T-cell (primary cell): ENCODE measurements around the gene TACR1. TPM values are rescaled to one million over a fixed set of nuclear protein-coding genes. Genes with fewer than 3 reads are reported as not detected.

ENCODE experiments used
- ATAC-seq, 4 experiments: fragments of 200-7000 bp in 3 of 4; fragments of 150-1000 bp in 1 of 4; cut with Tn5 transposase; replicated peaks in 1 of 4; 1 replicate in 3 of 4; 2 replicates in 1 of 4; pipeline ENCODE4 v1.10.0; 2021; ENCODE audit warnings: moderate library complexity in 3 of 4, mild to moderate bottlenecking in 2 of 4, moderate number of reproducible peaks in 1 of 4
- CTCF ChIA-PET, 2 donors: fragments of 300-600 bp; sonication (Branson Sonifier 250); formaldehyde crosslinking; loops; one replicate each; lab custom pipeline; 2022; ENCODE audit warnings: antibody characterized with exemption in 2 of 2; lab: Charles Lee
- POLR2A ChIA-PET, 2 donors: fragments of 300-600 bp; sonication (Branson Sonifier 250); formaldehyde crosslinking; loops; one replicate each; lab custom pipeline; 2022; ENCODE audit warnings: antibody characterized with exemption in 2 of 2; lab: Charles Lee
- DNase-seq, 35 experiments: peaks; one replicate each; pipeline versions ENCODE4 v3.0.0 to v3.0.0-alpha.2; 2013 to 2023
- H3K27ac ChIP-seq: one replicate; pipeline ENCODE4 v1.5.1; 2013; ENCODE audit warnings: low read length
- H3K27me3 ChIP-seq, 2 experiments: replicated peaks in 1 of 2; 1 replicate in 1 of 2; 2 replicates in 1 of 2; pipeline versions ENCODE4 v1.6.1 to v1.7.0; 2013; ENCODE audit warnings: low read length in 1 of 2, mixed read lengths in 1 of 2; ENCODE audit not compliant: control insufficient read depth in 2 of 2, insufficient read depth in 2 of 2; ENCODE audit errors: extremely low read depth in 1 of 2
- H3K36me3 ChIP-seq, 2 donors: 1 replicate in 1 of 2; 2 replicates in 1 of 2; pipeline versions ENCODE4 v1.6.1 to v1.7.0; 2013; ENCODE audit warnings: low read length in 1 of 2; ENCODE audit not compliant: control insufficient read depth in 2 of 2, insufficient read depth in 1 of 2; ENCODE audit errors: extremely low read depth in 1 of 2
- H3K4me1 ChIP-seq, 2 experiments: 1 replicate in 1 of 2; 2 replicates in 1 of 2; pipeline versions ENCODE4 v1.6.1 to v1.7.0; 2013; ENCODE audit warnings: low read length in 2 of 2, mixed read lengths in 1 of 2; ENCODE audit not compliant: insufficient read depth in 2 of 2, control insufficient read depth in 1 of 2; ENCODE audit errors: extremely low read depth in 1 of 2
- H3K4me3 ChIP-seq, 2 donors: 1 replicate in 1 of 2; 2 replicates in 1 of 2; pipeline versions ENCODE4 v1.5.1 to v1.7.0; 2013; ENCODE audit warnings: mild to moderate bottlenecking in 2 of 2, low read length in 1 of 2, moderate library complexity in 1 of 2; ENCODE audit not compliant: control insufficient read depth in 1 of 2; ENCODE audit errors: extremely low read depth in 1 of 2
- H3K9me3 ChIP-seq: 2 replicates; pipeline ENCODE4 v1.7.0; 2013
- H3K27ac Mint-ChIP-seq, 2 donors: one replicate each; pipeline ENCODE4 v1.8.0; 2020 to 2021; ENCODE audit warnings: mild to moderate bottlenecking in 2 of 2, mixed read lengths in 2 of 2
- H3K27me3 Mint-ChIP-seq, 2 donors: one replicate each; pipeline ENCODE4 v1.8.0; 2021 to 2022; ENCODE audit warnings: mixed read lengths in 2 of 2
- H3K36me3 Mint-ChIP-seq: one replicate; pipeline ENCODE4 v1.8.0; 2021; ENCODE audit warnings: mixed read lengths
- H3K4me1 Mint-ChIP-seq, 3 donors: one replicate each; pipeline ENCODE4 v1.8.0; 2020 to 2022; ENCODE audit warnings: mixed read lengths in 3 of 3, mild to moderate bottlenecking in 1 of 3
- H3K4me3 Mint-ChIP-seq, 3 donors: one replicate each; pipeline ENCODE4 v1.8.0; 2020 to 2022; ENCODE audit warnings: mild to moderate bottlenecking in 3 of 3, mixed read lengths in 3 of 3, moderate library complexity in 3 of 3
- H3K9me3 Mint-ChIP-seq, 3 donors: one replicate each; pipeline ENCODE4 v1.8.0; 2020 to 2022; ENCODE audit warnings: mixed read lengths in 3 of 3
- WGBS: methylation state at CpG from one replicate; pipeline ENCODE4 v1.1.5; 2013; ENCODE audit warnings: missing lambda C conversion rate; ENCODE audit not compliant: insufficient coverage; 5-methylcytosine and 5-hydroxymethylcytosine counted together
- total RNA-seq, 35 experiments: library from RNA in 6 of 35; stranded (reverse) in 6 of 35; fragments of 120-200 nt in 1 of 35; gene quantifications; one replicate each; pipeline versions ENCODE4 v1.2.1 to v1.2.4 and lab custom pipeline; 2013 to 2026

The TACR1 gene
- total RNA-seq, 5 donors from 2014 or later (not counting 1 experiment from before 2014, with no cell fraction given): not detected

DNA sequence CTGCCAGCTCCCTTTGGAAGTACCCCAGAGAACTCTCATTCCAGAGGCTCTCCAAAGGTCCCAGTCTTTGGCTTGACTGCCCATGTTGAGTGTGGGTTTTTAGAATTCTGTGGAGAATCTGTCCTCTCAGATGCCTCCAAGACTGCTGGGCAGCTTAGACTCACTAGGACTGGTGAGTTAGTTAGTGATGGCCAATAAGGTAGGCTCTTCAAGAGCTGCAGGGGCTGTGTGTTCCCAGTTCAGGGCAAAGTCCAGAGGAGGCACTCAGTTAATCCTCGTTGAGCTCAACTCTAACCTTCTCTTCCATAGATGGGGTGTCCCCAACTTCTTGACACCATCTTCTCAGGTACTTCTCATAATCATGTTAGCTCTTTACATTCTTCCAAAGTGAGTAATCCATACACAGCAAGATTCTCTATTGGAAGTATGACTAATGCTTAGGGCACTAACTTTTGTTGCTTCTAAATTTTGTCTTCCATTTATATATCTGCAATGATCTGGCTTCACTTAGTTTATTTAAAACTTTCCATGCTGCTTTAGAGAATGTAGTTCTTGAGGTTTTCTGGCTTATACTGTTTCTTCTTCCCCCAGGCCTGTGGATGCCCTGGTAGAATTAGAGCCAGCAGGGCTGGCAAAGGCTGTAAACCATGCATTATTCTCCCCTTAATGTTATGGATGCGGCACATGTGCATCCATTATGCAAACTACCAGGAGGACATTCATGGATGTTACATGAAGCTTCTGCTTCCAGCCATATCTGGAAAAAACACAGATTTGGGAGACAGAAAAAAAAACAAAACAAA, 151.9 kb downstream of the TACR1 start:
- no peaks in the 10 kb centered on the region for H3K9me3 ChIP-seq
- no peak for DNase-seq
- no peaks in the 10 kb centered on the region for H3K27me3 ChIP-seq
- Mint-ChIP-seq H3K36me3 (peaks cover 27% of the 10 kb centered on the region), H3K27me3 (no peaks in the 10 kb centered on the region), H3K4me3 (no peak overlapping the region), H3K4me1 (no peaks in the 10 kb centered on the region), H3K9me3 (no peaks in the 10 kb centered on the region), H3K27ac (no peak overlapping the region)
- H3K27ac ChIP-seq: no peak overlapping the region
- H3K36me3 ChIP-seq: no peaks in the 10 kb centered on the region
- no peaks in the 10 kb centered on the region for H3K4me1 ChIP-seq
- H3K4me3 ChIP-seq: no peak overlapping the region
- POLR2A ChIA-PET: interaction anchor here in 1 of 2 donors (0.5 kb wide), 1 partner anchor 307 kb away, joined by 3 read pairs; no protein-coding TSS in a partner anchor
- WGBS: 93% methylated on average over 2 of the region's 2 CpGs
- CTCF ChIA-PET: no interaction called here
- ATAC-seq: no peak

DNA sequence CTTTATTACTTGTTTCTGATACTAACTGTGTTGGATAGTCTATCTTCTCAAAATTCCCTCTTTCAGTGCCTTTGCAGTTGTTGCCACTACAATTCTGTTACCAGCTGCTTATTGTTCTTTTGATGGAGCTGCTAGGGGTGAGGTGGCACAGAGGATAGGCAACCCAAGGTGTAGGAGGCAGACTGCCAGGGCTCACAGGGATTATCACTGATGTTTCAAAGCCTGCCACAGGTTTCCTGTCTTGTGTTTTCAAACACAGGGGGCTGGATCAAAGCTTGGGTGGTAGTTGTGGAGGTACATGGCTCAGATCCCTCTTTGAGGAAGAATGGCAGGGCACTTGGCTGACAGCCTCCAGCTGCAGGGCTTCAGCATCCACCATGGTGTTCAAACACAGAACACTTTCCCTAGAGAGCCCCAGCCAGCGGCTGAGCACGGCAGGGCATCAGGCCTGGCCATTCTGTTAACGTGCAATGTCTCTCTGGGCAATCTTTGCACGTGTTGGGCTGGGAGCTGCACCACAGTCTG, 153.7 kb downstream of the TACR1 start:
- CTCF ChIA-PET: no interaction called here
- WGBS: 48% methylated on average over 4 of the region's 4 CpGs

DNA sequence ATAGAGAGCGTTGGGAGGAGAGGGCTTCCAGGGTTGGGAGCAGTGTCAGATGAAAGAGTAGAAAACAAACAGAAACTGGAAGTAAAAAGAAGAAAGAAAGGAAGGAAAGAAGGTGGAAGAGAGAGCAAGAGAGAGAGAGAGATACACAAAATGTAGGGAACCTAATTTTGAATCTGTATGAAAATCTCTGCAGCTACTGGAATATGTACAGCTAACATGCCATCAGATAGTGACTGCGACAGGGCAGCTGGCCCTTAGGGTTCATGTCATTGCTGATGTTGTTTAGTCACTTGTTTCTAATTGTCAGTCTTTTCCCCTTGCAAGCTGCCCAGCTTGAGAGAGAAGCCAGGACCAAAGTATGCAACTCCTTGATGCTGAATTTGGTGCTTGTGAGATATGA, 155.0 kb downstream of the TACR1 start:
- no peaks in the 10 kb centered on the region for H3K36me3 ChIP-seq
- ChIA-PET POLR2A (no interaction called here), CTCF (interaction anchor here in 1 of 2 donors (0.6 kb wide), 1 partner anchor 112 kb away, joined by 5 read pairs; no protein-coding TSS in a partner anchor)
- Mint-ChIP-seq H3K36me3 (peaks cover 12% of the 10 kb centered on the region), H3K27ac (no peak overlapping the region), H3K9me3 (no peaks in the 10 kb centered on the region), H3K27me3 (no peaks in the 10 kb centered on the region), H3K4me1 (no peaks in the 10 kb centered on the region), H3K4me3 (no peak overlapping the region)
- H3K27ac ChIP-seq: no peak overlapping the region
- H3K27me3 ChIP-seq: no peaks in the 10 kb centered on the region
- WGBS: 100% methylated on average over 2 of the region's 2 CpGs
- H3K4me3 ChIP-seq: no peak overlapping the region
- H3K4me1 ChIP-seq: no peaks in the 10 kb centered on the region
- no peaks in the 10 kb centered on the region for H3K9me3 ChIP-seq
- ATAC-seq: no peak
- DNase-seq: no peak

More for the DNA sequence above, 153.7 kb downstream of the TACR1 start:
- Mint-ChIP-seq H3K9me3 (no peaks in the 10 kb centered on the region), H3K27ac (no peak overlapping the region), H3K4me3 (no peak overlapping the region), H3K36me3 (peaks cover 14% of the 10 kb centered on the region), H3K4me1 (no peaks in the 10 kb centered on the region), H3K27me3 (no peaks in the 10 kb centered on the region)
- Histone ChIP-seq H3K9me3 (no peaks in the 10 kb centered on the region), H3K4me1 (no peaks in the 10 kb centered on the region), H3K27ac (no peak overlapping the region), H3K36me3 (no peaks in the 10 kb centered on the region), H3K27me3 (no peaks in the 10 kb centered on the region), H3K4me3 (no peak overlapping the region)
- DNase-seq (no peak), ATAC-seq (no peak)
- POLR2A ChIA-PET: no interaction called here

DNA sequence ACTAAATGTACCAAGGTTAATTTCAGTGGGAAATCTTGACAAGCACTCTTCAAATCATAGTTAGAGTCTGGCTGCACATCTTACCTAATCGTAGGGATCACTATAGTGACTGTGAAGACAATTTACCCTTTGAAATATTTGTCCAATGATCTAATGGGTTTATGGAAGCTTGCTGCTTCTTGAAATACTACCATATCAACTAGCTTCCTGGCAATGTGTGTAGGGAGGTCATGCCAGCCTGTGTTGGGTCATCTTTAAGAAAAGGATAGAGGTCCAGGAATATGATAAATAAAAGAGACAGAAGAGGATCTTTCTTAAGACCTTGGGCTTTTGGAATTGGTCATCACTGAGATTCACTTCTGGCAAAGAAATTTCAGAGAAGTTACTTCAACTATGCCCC, 156.5 kb downstream of the TACR1 start:
- Mint-ChIP-seq H3K4me1 (no peaks in the 10 kb centered on the region), H3K27ac (no peak overlapping the region), H3K9me3 (no peaks in the 10 kb centered on the region), H3K4me3 (no peak overlapping the region), H3K27me3 (no peaks in the 10 kb centered on the region), H3K36me3 (peaks cover 12% of the 10 kb centered on the region)
- H3K27me3 ChIP-seq: no peaks in the 10 kb centered on the region
- H3K4me1 ChIP-seq: no peaks in the 10 kb centered on the region
- no peak overlapping the region for H3K4me3 ChIP-seq
- H3K9me3 ChIP-seq: no peaks in the 10 kb centered on the region
- no peak for ATAC-seq
- no CpG with 5 or more reads among the region's 1 CpG for WGBS
- ChIA-PET POLR2A (no interaction called here), CTCF (no interaction called here)
- no peak overlapping the region for H3K27ac ChIP-seq
- H3K36me3 ChIP-seq: no peaks in the 10 kb centered on the region
- DNase-seq: no peak

DNA sequence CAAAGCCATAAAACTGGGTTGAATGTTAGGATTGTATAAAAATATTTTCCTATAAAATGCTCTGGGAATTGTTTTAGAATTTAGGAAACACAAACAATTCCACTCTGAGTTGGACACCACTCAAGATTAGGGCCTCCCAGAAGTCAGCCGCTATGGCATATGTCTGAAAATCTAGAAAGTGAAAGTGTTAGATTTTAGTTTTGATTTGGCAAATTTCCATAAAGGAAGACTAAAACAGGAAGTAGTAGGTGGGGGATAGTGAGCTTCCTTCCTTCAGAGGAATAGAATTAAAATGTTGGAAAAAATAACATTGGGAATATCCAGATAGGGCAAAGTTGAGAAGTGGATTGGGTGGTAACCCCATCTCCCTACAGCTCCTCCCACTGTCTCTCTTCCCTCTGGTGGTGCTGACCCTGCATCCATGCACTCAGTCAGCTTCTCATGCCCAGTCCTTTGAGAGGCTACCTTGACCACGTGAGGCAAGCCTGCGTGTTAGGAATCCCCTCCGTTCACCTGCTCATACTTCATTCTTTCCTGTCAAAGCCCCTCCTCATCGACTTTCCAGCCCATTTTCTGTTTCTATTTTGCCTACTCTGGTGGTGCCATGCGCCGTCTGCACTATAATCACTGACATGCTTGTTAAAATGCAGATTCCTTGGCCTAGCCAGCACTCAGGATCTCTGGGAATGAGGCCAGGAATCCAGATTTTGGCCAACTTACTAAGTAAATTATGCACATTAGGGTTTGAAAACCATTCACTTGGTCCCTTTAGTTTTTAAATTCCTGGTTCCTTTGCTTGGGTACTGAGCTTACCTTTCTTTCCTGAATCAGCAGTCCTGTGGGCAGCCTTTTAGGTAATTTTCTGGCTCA, 157.4 kb downstream of the TACR1 start:
- H3K27me3 Mint-ChIP-seq: no peaks in the 10 kb centered on the region
- peaks cover 12% of the 10 kb centered on the region for H3K36me3 Mint-ChIP-seq
- Histone ChIP-seq H3K9me3 (no peaks in the 10 kb centered on the region), H3K27me3 (no peaks in the 10 kb centered on the region), H3K4me1 (no peaks in the 10 kb centered on the region), H3K36me3 (no peaks in the 10 kb centered on the region), H3K4me3 (no peak overlapping the region), H3K27ac (no peak overlapping the region)
- no peak overlapping the region for H3K27ac Mint-ChIP-seq
- H3K4me1 Mint-ChIP-seq: no peaks in the 10 kb centered on the region
- DNase-seq (no peak), ATAC-seq (no peak)
- H3K4me3 Mint-ChIP-seq: no peak overlapping the region
- ChIA-PET POLR2A (no interaction called here), CTCF (no interaction called here)
- WGBS: 86% methylated on average over 4 of the region's 7 CpGs
- H3K9me3 Mint-ChIP-seq: no peaks in the 10 kb centered on the region

DNA sequence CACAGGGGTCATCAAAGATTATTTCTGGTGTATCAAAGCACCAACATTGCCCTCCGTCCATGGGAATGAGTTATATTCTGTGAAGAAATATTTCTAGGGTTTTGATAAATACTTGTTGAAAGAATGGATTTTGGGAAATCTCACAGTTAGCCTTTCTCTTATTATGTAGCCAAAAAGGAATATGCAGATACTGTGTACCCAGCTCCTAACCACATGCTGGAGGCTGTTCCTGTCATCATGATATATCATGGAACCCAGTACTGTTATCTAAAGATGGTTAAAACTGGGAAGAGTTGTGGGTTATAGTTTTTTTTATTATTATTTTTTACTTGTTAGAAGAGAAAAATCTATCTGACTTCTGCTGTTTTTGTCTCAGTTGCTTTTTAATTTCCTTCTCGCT, 158.1 kb downstream of the TACR1 start:
- no peaks in the 10 kb centered on the region for H3K27me3 ChIP-seq
- no peak overlapping the region for H3K27ac ChIP-seq
- no peaks in the 10 kb centered on the region for H3K9me3 ChIP-seq
- no peak overlapping the region for H3K27ac Mint-ChIP-seq
- no peaks in the 10 kb centered on the region for H3K4me1 Mint-ChIP-seq
- no peak for ATAC-seq
- H3K4me3 Mint-ChIP-seq: no peak overlapping the region
- no peaks in the 10 kb centered on the region for H3K27me3 Mint-ChIP-seq
- POLR2A ChIA-PET: no interaction called here
- H3K36me3 ChIP-seq: no peaks in the 10 kb centered on the region
- DNase-seq: no peak
- H3K4me1 ChIP-seq: no peaks in the 10 kb centered on the region
- no peak overlapping the region for H3K4me3 ChIP-seq
- CTCF ChIA-PET: no interaction called here
- 100% methylated on average over 1 of the region's 2 CpGs for WGBS
- peaks cover 12% of the 10 kb centered on the region for H3K36me3 Mint-ChIP-seq
- no peaks in the 10 kb centered on the region for H3K9me3 Mint-ChIP-seq
